Activated naive CD8-positive, alpha-beta T cell treated with anti-CD3 and anti-CD28 coated beads, Interleukin-2, amount 50 U/mL, for 24 hours (primary cell): ENCODE measurements around the gene ARL13B.
"Not testable (repeated sequence)": the region's sequence is repeated elsewhere in the genome, so short reads cannot be mapped to it uniquely, and the experiment has no call there.

Experiments
- ATAC-seq: fragments of 150-1000 bp; cut with Tn5 transposase; one replicate; pipeline ENCODE4 v1.10.0; 2021
- DNase-seq: peaks from one replicate; pipeline ENCODE4 v3.0.0; 2021
- H3K27ac Mint-ChIP-seq: one replicate; pipeline ENCODE4 v1.8.0; 2021; ENCODE audit warnings: mild to moderate bottlenecking, mixed read lengths
- H3K27me3 Mint-ChIP-seq: one replicate; pipeline ENCODE4 v1.8.0; 2021; ENCODE audit warnings: mixed read lengths
- H3K36me3 Mint-ChIP-seq: one replicate; pipeline ENCODE4 v1.8.0; 2021; ENCODE audit warnings: low read depth, mixed read lengths
- H3K4me1 Mint-ChIP-seq: one replicate; pipeline ENCODE4 v1.8.0; 2021; ENCODE audit warnings: mixed read lengths
- H3K4me3 Mint-ChIP-seq: one replicate; pipeline ENCODE4 v1.8.0; 2021; ENCODE audit warnings: mild to moderate bottlenecking, moderate library complexity, mixed read lengths
- H3K9me3 Mint-ChIP-seq: one replicate; pipeline ENCODE4 v1.8.0; 2021; ENCODE audit warnings: mixed read lengths

ARL13B gene

GRCh38 chr3:94015025-94015424, 35.1 kb downstream of the ARL13B start:
- no peak for ATAC-seq
- Mint-ChIP-seq H3K9me3 (no peaks in the 10 kb centered on the region), H3K36me3 (peaks cover 24% of the 10 kb centered on the region), H3K4me1 (peaks cover 31% of the 10 kb centered on the region), H3K27ac (no peak overlapping the region), H3K27me3 (peaks cover 2% of the 10 kb centered on the region), H3K4me3 (no peak overlapping the region)
- no peak for DNase-seq

GRCh38 chr3:94019659-94020058, 39.7 kb downstream of the ARL13B start:
- no peak for DNase-seq
- Mint-ChIP-seq H3K36me3 (peaks cover 9% of the 10 kb centered on the region), H3K27ac (no peak overlapping the region), H3K9me3 (no peaks in the 10 kb centered on the region), H3K4me1 (peaks cover 6% of the 10 kb centered on the region), H3K4me3 (no peak overlapping the region), H3K27me3 (no peaks in the 10 kb centered on the region)
- ATAC-seq, result no peak

- no peak overlapping the region for H3K27ac Mint-ChIP-seq
- ATAC-seq (no peak), DNase-seq (no peak)
- H3K4me3 Mint-ChIP-seq, result no peak overlapping the region
- H3K4me1 Mint-ChIP-seq, result no peaks in the 10 kb centered on the region
- no peaks in the 10 kb centered on the region for H3K27me3 Mint-ChIP-seq
- no peaks in the 10 kb centered on the region for H3K9me3 Mint-ChIP-seq
- H3K36me3 Mint-ChIP-seq, result peaks cover 4% of the 10 kb centered on the region
These were observed 40.3 kb downstream of the ARL13B start for GRCh38 chr3:94020293-94020692.

- DNase-seq (no peak), ATAC-seq (no peak)
- H3K4me3 Mint-ChIP-seq, result no peak overlapping the region
- H3K27me3 Mint-ChIP-seq, result no peaks in the 10 kb centered on the region
- H3K36me3 Mint-ChIP-seq, result peaks cover 2% of the 10 kb centered on the region
- H3K4me1 Mint-ChIP-seq, result no peaks in the 10 kb centered on the region
- no peak overlapping the region for H3K27ac Mint-ChIP-seq
- H3K9me3 Mint-ChIP-seq, result no peaks in the 10 kb centered on the region
These were observed 44.4 kb downstream of the ARL13B start for GRCh38 chr3:94024385-94024784.

GRCh38 chr3:94026623-94027022, 46.7 kb downstream of the ARL13B start:
- Mint-ChIP-seq H3K27ac (no peak overlapping the region), H3K4me1 (no peaks in the 10 kb centered on the region), H3K4me3 (no peak overlapping the region), H3K27me3 (no peaks in the 10 kb centered on the region), H3K36me3 (peaks cover 2% of the 10 kb centered on the region), H3K9me3 (no peaks in the 10 kb centered on the region)
- DNase-seq, result no peak
- no peak for ATAC-seq

GRCh38 chr3:94028093-94028837, 48.3 kb downstream of the ARL13B start, which contains the start of gene STX19:
TSS of gene STX19 (minus strand) at chr3:94028597. CDS start at chr3:94015269, 13,328 bp downstream.
- no peak for ATAC-seq

GRCh38 chr3:94036909-94037507, 57.1 kb downstream of the ARL13B start:
- H3K4me3 Mint-ChIP-seq, result no peak overlapping the region
- H3K4me1 Mint-ChIP-seq, result peaks cover under 1% of the 10 kb centered on the region
- no peak overlapping the region for H3K27ac Mint-ChIP-seq
- peaks cover 6% of the 10 kb centered on the region for H3K36me3 Mint-ChIP-seq
- ATAC-seq (peak; percentile 69), DNase-seq (no peak)
- no peaks in the 10 kb centered on the region for H3K27me3 Mint-ChIP-seq
- no peaks in the 10 kb centered on the region for H3K9me3 Mint-ChIP-seq

More at GRCh38 chr3:94028093-94028837, 48.3 kb downstream of the ARL13B start, which contains the start of gene STX19:
- H3K4me1 Mint-ChIP-seq, result no peaks in the 10 kb centered on the region
- H3K9me3 Mint-ChIP-seq, result no peaks in the 10 kb centered on the region
- H3K36me3 Mint-ChIP-seq, result peaks cover 3% of the 10 kb centered on the region
- no peak within 1 kb of the TSS for H3K4me3 Mint-ChIP-seq
- no peak within 1 kb of the TSS for H3K27ac Mint-ChIP-seq
- DNase-seq, result no peak
- no peaks in the 10 kb centered on the region for H3K27me3 Mint-ChIP-seq

GRCh38 chr3:94043285-94043684, 63.3 kb downstream of the ARL13B start:
- ATAC-seq, result no peak
- Mint-ChIP-seq H3K27me3 (no peaks in the 10 kb centered on the region), H3K4me3 (no peak overlapping the region), H3K9me3 (no peaks in the 10 kb centered on the region), H3K27ac (no peak overlapping the region), H3K36me3 (peaks cover 14% of the 10 kb centered on the region), H3K4me1 (peaks cover 5% of the 10 kb centered on the region)
- DNase-seq, result no peak

- not testable (repeated sequence) for DNase-seq, H3K4me3 Mint-ChIP-seq, H3K27ac Mint-ChIP-seq, H3K4me1 Mint-ChIP-seq, H3K9me3 Mint-ChIP-seq, H3K27me3 Mint-ChIP-seq, ATAC-seq
- H3K36me3 Mint-ChIP-seq, result peaks cover 14% of the 10 kb centered on the region
These were observed 64.4 kb downstream of the ARL13B start for GRCh38 chr3:94044100-94044936.

- Mint-ChIP-seq H3K27me3 (no peaks in the 10 kb centered on the region), H3K4me3 (no peak overlapping the region), H3K4me1 (peaks cover 5% of the 10 kb centered on the region), H3K36me3 (peaks cover 14% of the 10 kb centered on the region), H3K27ac (no peak overlapping the region), H3K9me3 (no peaks in the 10 kb centered on the region)
- ATAC-seq (no peak), DNase-seq (no peak)
These were observed 66.6 kb downstream of the ARL13B start for GRCh38 chr3:94046533-94046932.

- ATAC-seq (no peak), DNase-seq (no peak)
- Mint-ChIP-seq H3K27ac (no peak overlapping the region), H3K9me3 (no peaks in the 10 kb centered on the region), H3K4me3 (no peak overlapping the region), H3K4me1 (no peaks in the 10 kb centered on the region), H3K27me3 (no peaks in the 10 kb centered on the region), H3K36me3 (peaks cover 9% of the 10 kb centered on the region)
These were observed 69.3 kb downstream of the ARL13B start for GRCh38 chr3:94049267-94049666.

GRCh38 chr3:94050546-94050945, 70.6 kb downstream of the ARL13B start:
- no peak overlapping the region for H3K27ac Mint-ChIP-seq
- ATAC-seq (no peak), DNase-seq (no peak)
- H3K27me3 Mint-ChIP-seq, result no peaks in the 10 kb centered on the region
- no peaks in the 10 kb centered on the region for H3K9me3 Mint-ChIP-seq
- H3K36me3 Mint-ChIP-seq, result peaks cover 1% of the 10 kb centered on the region
- H3K4me1 Mint-ChIP-seq, result no peaks in the 10 kb centered on the region
- no peak overlapping the region for H3K4me3 Mint-ChIP-seq

GRCh38 chr3:94061297-94061696, 81.3 kb downstream of the ARL13B start:
- Mint-ChIP-seq H3K4me1 (peaks cover 43% of the 10 kb centered on the region), H3K27me3 (no peaks in the 10 kb centered on the region), H3K9me3 (no peaks in the 10 kb centered on the region), H3K4me3 (no peak overlapping the region), H3K36me3 (peaks cover 24% of the 10 kb centered on the region), H3K27ac (no peak overlapping the region)
- DNase-seq, result no peak
- ATAC-seq, result no peak

- Mint-ChIP-seq H3K36me3 (peaks cover 38% of the 10 kb centered on the region), H3K9me3 (no peaks in the 10 kb centered on the region), H3K27me3 (no peaks in the 10 kb centered on the region), H3K4me3 (peak within 1 kb of the TSS; percentile 99), H3K4me1 (peaks cover 53% of the 10 kb centered on the region), H3K27ac (peak within 1 kb of the TSS; percentile 99)
- ATAC-seq (peak; percentile 88), DNase-seq (peak; percentile 81)
These were observed 82.8 kb downstream of the ARL13B start, which contains the start of the genes DHFR2 and NSUN3 for GRCh38 chr3:94062513-94063404. TSS of gene DHFR2 (minus strand) at chr3:94062916. CDS start at chr3:94061511, 1,405 bp downstream. TSS of gene NSUN3 (plus strand) at chr3:94063061. CDS start at chr3:94063127, 66 bp downstream.
